Iris pigment epithelial cell (primary cell): Measurements from ENCODE around the gene JSRP1.

Experiments
- DNase-seq: peaks from one replicate; pipeline ENCODE4 v3.0.0-alpha.2; 2011; ENCODE audit warnings: low read depth

Gene JSRP1, protein sequence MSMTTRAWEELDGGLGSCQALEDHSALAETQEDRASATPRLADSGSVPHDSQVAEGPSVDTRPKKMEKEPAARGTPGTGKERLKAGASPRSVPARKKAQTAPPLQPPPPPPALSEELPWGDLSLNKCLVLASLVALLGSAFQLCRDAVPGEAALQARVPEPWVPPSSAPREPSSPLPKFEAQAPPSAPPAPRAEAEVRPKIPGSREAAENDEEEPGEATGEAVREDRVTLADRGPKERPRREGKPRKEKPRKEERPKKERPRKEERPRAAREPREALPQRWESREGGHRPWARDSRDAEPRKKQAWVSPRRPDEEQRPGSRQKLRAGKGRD

DNA sequence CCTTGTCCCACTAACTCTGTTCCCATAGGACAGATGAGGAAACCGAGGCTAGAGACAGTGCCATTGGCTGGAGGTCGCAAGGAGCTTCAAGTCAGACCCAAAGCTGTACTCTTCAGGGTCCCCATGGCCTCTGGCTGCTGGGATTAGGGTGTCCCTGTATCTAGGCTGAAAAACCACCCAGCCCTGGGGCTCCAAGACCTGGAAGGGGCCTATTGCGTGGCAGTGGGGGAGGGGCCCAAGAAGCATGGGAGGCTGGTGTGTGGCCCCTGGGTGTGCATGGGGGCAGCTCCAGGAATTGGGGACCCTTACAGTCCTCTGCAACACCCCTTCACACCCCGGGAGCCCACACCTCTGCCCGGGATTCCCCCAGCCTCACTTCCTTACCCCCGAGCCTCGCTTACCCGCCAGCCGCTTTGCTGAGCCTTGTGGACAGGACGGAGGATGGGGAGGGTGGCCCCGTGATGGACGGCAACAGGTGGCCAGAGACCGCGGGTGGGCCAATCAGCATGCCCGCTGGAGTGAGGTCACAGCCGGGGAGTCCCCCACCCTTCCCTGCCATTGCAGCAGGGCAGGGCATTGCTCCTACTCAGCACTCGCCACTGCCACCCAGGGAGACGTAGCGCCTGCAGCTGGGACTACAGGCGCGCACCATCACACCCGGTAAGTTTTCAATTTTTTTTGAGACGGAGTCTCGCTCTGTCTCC is at the start of gene JSRP1:
Gene JSRP1 (minus strand): TSS at position 436 of the 704 bp plus-strand sequence. CDS start 1,103 bp downstream, outside the sequence.
- DNase-seq, result no peak

DNA sequence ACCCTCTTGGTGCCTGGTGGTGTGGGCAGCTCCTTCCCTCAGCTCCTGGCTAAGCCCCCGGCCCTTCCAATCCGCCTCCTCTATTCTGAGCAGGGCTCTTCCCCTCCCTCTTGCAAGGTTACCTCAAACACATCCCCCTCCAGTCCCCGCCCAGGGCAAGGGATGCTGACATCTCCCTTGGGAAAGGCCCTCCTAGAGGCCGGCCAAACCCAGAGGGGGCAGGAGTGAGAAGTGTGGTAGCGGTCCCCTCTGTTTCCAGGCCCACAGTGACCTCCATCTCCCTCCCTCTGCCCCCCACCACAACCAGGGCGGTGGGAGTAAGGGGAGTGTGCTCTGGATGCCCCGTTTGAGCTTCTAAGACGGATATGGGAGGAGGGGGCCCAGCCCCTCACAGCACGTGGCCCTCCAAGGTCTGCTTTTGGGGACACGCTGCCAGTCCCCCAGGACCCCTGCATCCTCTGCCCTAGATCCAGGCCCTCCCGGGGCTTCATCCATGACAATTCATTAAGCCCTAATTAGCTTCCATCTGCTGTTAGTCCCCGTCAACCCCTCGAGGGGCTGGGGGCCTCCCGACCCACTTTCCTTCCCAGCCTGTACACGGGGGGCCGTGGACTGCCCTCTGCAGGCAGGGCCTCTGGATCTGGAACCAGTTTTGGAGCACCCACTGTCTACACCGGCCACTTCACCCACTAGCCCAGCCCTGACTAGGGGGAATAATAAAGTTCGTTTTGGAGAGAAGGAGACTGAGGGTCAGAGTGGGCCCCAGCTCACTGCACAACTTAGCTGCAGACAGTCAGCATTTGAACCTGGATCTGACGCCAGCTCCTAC is 49.4 kb upstream of the JSRP1 start:
- DNase-seq, result no peak

DNA sequence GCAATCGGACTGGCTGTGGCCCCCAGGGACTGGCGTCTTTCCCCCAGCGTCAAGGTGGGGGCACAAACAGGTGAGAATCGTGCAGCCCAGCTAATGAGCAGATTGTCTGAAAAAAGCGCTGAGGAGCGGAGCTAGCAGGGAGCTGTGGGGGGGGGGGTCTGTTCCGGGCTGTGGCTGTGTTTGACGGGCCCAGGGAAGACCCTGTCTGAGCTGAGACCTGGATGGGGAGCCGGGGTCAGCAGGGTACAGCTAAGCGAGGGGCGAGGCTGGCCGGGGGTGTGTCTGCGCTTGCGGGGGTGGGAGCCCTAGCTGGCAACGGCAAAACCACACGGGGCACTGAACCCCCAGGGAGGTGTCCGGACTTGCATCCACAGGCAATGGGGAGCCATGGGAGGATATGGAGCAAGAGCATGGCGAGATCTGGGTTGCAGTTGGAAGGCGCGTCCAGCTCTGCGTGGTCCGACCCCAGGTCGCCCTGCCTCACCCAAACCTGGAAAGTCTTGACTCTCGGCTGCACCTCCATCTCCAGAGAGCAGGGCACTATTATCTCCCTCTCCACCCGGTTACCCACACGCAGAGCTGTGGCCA is 47.1 kb upstream of the JSRP1 start:
- DNase-seq, result no peak

DNA sequence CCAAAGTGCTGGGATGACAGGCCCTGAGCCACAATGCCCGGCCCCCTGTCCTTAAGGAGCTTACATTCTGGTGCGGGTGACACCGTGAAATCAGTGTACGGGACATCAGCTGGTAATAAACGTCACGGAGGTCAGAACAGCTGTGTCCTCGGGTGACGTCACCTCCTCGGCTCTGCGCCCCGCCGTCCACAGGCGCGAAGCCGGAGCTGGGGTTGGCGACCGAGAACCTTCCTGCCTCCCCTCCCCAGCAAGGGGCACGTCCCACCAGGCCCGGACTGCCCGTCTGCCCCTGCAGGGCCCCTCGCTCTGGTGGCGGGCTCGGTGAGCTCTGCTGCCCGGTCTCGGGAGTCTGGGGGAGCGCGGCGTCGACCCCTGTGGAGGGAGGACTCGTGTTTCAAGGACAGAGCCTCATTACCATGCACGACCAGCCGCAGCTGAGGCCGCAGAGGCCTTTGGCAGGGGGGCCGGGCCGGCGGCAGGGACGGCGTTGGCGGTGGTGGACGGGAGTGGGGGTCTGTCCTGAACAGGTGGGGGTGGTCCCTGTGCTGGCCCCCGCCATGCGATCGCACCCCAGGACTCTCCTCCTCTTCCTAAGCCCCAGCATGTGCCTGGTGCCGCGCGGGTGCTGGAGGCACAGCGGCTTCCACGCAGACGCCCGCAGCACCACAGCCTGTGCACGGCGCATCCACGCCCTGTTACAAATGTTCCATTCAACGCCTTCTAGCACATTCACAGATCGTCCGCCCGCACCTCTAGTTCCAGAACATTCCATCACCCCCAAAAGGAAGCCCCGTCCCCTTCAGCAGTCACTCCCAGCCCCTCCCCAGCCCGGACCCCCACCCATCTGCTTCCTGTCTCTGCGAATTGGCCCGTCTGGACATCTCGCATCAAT is 46.3 kb upstream of the JSRP1 start:
- DNase-seq, result peak; percentile 37

DNA sequence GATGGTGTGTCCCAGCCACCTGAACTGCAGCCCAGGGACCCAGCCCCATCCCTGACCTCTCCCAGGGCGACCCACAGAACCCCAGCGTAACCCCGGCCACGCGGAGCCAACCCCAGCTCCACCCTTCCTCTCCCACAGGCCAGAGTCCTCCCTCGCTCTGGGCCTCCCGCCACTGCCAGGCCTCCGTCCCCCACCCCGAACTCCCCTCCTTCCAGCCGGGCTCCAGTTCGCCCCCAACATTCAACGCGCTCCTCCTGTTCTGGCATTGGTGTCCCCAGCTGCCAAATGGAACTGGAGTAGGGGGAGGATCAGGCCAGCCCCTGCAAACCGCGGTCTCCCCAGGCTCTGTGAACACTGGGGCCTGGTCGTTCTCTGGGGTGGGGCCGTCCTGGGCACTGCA is 44.3 kb upstream of the JSRP1 start:
- no peak for DNase-seq

DNA sequence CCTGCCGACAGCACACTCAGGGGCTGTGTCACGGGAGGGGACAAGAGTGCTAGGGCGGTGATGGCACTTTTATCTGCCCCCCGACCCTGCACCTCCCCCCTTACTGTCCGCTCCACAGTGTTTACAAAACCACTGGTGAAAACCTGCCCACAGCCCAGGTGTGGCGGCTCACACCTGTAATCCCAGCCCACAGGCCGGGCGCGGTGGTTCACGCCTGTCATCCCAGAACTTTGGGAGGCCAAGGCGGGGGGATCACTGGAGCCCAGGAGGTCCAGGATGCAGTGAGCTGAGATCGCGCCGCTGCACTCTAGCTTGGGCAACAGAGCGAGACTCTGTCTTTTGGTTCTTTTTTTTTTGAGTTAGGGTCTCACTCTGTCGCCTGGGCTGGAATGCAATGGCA is 39.9 kb upstream of the JSRP1 start:
- DNase-seq, result no peak

DNA sequence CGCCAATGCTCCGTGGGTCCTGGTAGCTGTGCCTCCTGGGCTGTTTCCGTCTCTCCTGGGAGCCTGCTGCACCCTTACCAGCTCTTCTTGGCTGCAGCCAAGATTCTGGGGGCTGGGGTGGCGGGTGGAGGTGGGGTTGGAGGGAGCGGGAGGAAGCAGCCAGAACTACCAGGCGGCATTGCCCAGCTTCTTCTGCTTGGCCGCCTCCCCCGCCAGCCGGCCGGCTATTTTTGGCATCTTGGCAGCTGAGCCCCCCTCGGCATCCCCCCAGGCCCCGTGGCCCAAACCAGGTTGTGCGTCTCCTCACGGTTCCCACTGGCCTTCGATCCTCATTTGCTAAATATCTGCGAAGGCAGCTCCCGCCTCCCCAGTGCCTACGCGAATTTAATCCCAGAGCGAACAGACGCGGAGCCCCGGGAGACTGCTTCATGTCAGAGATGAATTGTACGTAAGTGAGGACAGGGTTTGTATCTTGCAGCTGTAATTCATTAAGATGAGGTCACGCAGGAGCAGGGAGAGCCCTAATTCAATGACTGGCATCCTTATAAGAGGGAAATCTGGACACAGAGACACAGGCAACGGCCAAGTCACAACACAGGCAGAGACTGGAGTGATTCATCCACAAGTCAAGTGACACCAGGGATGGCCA is 38.6 kb upstream of the JSRP1 start:
- no peak for DNase-seq

DNA sequence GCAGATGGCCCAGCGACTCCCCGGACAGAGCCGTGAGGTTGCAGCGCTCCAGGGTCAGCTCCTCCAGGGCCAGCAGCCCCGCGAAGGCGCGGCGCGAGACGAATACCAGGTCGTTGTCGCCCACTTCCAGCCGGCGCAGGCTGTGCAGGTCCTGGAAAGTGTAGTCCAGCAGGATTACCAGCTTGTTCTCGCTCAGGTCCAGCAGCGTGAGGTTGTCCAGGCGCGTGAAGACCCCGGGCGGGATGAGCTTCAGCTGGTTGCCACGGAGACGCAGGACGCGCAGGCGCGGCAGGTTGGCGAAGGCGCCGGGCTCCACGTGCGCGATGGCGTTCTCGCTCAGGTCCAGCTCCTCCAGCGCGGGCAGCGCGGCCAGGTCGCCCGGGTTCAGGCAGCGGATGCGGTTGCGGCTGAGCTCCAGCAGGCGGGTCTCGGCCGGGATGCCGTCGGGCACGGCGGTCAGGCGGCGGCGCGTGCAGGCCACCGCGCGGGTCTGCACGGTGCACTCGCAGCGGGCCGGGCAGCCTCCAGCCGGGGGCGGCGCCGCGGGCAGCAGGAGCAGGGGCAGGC is 35.1 kb upstream of the JSRP1 start:
- no peak for DNase-seq

DNA sequence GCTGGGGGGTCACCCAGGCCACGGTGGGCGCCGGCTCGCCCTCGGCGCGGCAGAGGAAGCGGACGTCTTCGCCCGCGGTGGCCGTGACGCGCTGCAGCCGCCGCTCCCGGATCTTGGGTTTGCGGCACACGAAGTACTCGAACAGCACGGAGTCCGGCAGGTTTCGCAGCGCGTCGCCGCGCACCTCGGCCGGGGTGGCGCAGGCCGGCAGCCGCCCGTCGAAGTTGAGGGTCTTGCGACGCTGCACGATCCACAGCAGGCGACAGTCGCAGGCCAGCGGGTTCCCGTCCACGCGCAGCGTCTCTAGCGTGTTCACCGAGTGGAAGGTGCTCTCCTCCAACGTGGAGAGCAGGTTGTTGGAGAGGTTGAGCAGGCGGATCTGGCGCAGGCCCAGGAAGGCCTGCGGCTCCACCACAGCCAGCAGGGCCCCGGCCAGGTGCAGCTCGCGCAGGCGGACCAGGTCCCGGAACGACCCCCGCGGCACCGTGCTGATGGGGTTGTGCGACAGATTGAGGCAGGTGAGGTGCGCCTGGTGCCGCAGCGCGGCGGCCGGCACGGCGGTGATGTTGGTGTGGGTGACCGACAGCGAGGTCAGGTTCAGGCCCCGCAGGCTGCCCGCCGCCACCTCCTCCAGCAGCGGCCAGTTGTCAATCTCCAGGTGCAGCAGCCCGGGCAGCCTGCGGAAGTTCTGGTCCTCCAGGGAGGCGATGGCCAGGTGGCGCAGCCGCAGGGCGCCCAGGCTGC is 34.4 kb upstream of the JSRP1 start:
- no peak for DNase-seq

DNA sequence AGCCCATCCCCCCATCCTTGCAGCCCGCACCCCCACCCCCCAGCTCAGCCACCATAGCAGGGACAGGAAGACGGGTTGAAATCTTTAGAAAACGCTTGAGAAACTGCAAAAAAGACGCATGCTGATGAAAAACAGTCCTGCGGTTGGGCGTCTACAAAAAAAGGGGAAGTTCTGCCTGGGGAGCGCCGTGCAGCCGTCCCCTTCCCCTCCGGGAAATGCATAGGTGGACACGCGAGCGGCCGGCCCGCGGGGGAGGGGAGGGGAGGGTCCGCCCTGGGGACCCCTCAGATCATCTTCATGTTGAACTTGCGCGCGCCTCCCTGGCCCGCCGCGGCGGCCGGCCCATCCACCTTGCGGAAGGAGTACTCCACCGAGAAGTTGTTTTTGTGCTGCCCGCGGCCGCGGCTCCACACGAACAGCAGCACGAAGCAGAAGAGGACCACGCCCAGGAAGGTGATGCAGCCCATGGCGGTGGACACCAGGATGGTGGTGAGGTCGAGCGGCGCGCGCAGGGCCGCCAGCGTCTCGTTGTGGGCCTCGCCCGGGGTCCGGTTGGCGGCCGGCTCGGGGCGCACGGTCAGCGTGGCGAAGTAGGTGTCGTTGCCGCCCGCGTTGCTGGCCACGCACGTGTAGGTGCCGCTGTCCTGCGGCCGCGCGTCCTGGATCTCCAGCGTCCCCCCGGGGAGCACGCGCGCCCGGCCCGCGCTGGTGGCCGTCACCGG is 33.7 kb upstream of the JSRP1 start:
- no peak for DNase-seq

DNA sequence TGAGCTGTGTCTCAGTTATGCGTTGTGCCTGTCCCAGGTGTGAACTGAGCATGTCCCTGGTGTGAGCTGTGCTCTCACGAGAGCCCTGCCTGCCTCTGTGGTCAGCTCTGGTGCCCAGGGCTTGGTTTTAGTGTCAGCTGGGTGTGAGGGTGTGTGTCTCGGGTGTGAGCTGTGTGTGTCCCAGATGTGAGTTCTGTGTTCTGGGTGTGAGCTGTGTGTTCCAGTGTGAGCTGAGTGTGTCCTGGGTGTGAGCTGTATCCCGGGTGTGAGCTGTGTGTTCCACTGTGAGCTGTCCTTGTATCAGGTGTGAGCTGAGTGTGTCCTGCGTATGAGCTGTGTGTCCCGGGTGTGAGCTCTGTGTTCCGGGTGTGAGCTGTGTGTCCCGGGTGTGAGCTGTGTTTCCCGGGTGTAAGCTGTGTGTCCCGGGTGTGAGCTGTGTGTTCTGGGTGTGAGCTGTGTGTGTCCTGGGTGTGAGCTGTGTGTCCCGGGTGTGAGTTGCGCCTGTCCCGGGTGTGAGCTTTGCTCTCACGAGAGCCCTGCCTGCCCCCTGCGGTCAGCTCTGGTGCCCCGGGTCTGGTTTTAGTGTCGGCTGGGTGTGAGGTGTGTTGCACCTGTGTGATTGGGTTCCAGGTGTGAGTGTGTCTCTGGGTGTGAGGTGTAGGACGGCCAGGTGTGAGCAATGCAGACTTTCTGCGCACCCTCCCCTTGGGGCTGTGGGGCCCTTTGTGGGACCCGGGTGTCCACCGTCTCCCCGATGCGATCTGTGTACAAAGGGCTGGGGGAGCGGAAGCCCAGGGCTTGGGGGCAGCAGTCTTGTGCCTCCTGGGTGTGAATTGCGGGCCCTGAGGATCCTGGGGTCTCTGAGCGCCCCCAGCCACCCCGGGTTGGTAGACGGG is 32.8 kb upstream of the JSRP1 start:
- DNase-seq, result no peak

DNA sequence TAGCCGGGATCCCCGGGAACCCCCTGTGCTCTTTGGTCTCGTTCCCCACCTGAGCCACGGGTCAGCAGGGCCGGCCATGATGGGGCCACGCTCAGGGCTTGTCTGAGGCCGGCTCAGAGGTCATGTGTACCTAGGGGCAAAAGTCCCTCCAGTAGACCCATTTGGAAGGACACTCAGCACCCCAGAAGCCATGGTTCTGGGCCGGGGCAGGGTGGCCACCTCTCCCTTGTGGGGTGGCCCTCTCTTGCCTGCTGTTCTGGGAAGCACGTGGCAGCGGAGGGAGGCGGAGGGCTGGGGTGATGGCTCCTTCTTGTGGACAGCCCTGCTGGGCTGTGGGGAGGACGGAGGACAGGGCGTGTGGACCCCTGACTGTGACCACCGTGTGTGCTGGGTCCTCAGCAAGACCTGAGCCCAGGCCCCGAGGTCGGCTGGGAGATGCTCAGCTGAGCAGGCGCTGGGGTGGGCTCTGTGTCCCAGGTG is 32.2 kb upstream of the JSRP1 start:
- no peak for DNase-seq

DNA sequence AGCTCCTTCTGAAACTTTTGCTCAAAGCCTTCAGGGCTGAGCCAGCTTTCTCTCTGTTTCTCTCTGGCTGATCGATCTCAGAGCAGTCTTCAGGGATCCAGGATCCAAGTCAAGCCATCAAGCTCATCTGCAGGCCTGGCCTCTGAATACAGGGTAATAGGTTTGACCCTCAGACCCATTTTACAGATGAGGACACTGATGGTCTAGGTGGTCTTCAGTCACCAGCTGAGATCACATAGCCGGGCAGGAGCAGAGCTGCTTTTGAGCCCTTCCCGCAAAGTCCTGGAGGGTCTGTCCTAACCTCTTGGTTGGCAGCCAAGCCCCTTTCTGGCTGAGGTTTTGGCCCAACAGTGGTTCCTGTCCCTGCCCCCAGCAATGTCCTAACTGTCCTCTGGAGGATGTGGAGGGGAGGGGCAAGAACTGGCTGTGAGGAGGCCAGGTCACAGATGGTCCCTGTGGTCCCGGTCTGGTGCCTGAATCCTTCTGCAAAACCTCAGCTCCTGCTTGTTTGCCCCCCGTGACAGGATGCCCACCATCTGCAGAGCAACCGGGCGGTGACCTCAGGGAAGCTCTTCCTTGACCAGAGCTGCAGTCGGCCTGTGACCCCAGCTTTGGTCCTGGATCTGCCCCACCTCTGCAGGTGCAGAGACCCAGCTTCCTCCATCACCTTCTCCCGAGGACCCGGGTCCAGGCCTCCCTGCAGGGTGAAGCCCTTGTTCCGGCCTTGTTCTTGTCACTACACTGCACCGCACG is 31.5 kb upstream of the JSRP1 start:
- no peak for DNase-seq

DNA sequence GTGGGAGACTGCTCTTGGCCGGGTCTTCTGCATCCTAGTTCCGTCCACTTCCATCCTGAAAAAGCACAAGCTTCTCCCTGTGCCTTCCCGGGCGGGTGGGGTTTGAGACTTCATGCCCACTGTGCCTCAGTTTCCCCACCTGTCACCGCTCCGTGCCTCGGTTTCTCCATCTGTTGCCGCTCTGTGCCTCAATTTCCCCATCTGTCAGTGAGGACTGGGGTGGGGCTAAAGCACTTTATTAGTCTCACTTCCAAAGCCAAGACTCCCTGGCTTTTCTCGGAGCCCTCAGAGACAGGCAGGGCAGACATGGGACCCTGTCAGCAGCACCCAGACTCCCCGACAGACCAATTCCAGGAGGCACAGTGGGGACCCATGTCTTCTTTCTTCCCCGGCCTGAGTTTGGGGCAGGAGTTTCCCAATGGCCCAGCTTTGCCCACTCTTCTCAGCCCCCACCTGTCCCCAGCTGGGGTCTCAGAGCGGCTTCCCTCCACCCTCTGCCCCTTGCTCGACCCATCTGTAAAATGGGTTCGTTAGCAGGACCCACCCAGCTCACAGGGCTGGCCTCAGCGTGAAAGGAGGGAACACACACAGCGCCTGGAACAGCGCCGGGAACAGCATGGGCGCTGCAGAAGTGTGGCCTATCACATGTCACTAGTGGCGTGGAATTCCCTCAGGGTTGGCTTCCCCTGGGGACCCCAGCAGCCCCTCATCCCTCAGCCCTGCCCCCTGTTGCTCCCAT is 30.4 kb upstream of the JSRP1 start:
- no peak for DNase-seq

DNA sequence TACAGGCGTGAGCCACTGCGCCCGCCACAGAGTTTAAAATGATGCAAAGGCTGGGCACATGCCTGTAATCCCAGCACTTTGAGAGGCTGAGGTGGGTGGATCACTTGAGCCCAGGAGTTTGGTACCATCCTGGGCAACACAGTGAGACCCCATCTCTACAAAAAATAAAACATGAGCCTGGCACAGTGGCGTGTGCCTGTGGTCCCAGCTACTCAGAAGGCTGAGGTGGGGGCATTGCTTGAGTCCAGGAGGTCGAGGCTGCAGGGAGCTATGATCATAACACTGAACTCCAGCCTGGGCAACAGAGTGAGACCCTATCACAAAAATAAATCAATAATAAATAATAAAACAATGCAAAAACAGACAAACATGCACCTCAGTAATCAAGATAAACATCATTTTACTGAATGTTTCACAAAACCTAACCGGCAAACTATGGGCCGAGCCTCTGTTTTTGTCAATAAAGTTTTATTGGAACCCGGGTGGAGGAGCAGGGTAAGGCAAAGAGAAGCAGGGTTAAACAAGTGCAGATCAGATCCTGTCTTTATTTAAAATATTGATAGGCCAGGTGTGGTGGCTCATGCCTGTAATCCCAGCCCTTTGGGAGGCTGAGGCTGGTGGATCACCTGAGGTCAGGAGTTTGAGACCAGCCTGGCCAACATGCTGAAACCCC is 27.8 kb upstream of the JSRP1 start:
- DNase-seq, result no peak

DNA sequence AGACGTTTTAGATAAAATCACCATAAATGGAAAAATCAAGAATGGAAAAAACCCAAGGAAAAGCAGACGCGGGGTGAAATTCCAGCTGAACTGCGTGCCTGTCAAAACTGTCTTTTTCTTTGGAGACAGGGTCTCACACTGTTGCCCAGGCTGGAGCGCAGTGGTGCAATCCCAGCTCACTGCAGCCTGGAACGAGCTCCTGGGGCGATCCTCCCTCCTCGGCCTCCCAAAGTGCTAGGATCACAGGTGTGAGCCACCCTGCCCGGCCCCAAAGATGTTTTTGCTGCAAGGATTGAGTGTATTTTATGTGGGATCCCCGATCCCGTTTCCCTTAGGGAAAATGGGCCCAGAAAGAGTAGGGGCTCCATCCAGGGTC is 26.6 kb upstream of the JSRP1 start:
- no peak for DNase-seq
